GM18873 (cell line): ENCODE measurements around the gene OR2T6.
"Not testable (repeated sequence)": the region's sequence is repeated elsewhere in the genome, so short reads cannot be mapped to it uniquely, and the experiment has no call there.

Experiments
- ATAC-seq: cut with Tn5 transposase; IDR thresholded peaks from one replicate; pipeline ENCODE4 v1.9.1; 2021; ENCODE audit warnings: mild to moderate bottlenecking, moderate library complexity, moderate number of reproducible peaks; ENCODE audit not compliant: unreplicated experiment, low FRiP score

The OR2T6 gene

DNA sequence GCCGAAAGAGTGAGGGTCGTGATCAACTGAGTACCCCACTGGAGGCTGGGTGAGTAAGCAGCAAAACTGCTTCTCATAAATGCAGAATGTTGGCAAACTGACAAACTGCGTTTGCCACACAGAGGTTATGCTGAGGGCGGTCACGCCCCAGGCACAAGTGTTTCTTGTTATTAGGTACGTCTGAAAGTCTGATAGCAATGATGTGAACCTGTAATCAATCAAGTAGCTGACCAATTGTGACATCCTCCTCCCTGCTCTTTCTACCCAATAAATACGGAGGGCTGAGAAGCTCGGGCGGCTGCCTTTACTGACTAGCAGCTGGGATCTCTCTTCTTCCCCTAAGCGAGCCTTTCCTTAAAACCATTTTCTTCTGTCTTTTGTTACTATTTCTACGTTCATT lies 56.1 kb downstream of the OR2T6 start:
- not testable (repeated sequence) for ATAC-seq

DNA sequence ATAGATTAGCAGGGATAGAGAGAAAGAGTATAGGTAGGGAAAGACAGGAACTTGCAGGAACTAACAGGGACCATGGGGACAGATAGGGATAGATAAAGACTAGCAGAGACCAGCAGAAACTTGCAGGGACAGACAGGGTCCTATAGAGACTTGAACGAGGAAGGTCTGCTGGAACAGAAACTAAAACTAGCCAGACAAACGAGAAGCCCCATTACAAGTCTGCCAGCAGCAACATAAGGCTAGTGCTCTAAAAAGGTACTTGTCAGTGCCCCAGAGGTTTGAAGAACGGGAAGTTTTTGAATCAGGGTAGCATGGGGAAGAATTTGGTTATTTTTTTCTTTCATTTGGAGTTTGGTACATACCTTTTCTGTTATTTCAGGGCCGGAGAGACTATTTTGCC lies 56.7 kb downstream of the OR2T6 start:
- ATAC-seq, result peak; percentile 68

- ATAC-seq, result not testable (repeated sequence)
Observed at GRCh38 chr1:248433811-248434415, 58.4 kb downstream of the OR2T6 start.

- ATAC-seq, result not testable (repeated sequence)
Observed at GRCh38 chr1:248434913-248435312, 59.4 kb downstream of the OR2T6 start.

GRCh38 chr1:248436303-248436702 lies 60.8 kb downstream of the OR2T6 start:
- not testable (repeated sequence) for ATAC-seq

DNA sequence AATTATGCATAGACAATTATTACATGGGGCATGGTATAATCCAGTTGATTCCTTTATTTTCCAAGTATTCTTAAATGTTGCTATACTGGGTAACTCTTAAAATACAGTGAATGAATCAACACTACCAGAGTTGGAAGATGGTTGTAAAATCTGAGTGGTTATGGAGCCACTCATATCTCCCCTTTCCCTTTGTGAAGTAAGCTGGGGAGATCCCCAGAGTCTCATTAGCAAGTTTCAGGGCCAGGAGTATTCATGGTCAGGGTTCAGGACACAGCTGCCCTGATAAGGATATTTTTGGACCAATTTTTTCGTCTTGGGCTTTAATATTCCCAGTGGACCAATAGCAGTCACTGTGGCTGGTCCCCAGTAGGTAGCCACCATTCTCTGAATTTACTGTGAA lies 63.1 kb downstream of the OR2T6 start:
- not testable (repeated sequence) for ATAC-seq

- not testable (repeated sequence) for ATAC-seq
Observed at GRCh38 chr1:248439283-248439682, 63.7 kb downstream of the OR2T6 start.
